Ishikawa (cell line): Measurements from ENCODE around the gene CACNB2.

Source experiments
- RAD21 ChIP-seq: IDR thresholded peaks from 2 replicates; pipeline ENCODE4 v1.6.1; 2012; ENCODE audit warnings: low read depth
- TAF1 ChIP-seq: IDR thresholded peaks from 2 replicates; pipeline ENCODE4 v1.6.1; 2012; ENCODE audit warnings: low read depth, mild to moderate bottlenecking
- TCF12 ChIP-seq: IDR thresholded peaks from 2 replicates; pipeline ENCODE4 v1.6.1; 2012; ENCODE audit warnings: low read depth
- YY1 ChIP-seq: IDR thresholded peaks from 2 replicates; pipeline ENCODE4 v1.6.1; 2012; ENCODE audit warnings: low read depth

- TF ChIP-seq YY1 (no peak), TAF1 (no peak), TCF12 (no peak), RAD21 (no peak)
These were observed 73.0 kb downstream of the CACNB2 start for GRCh38 chr10:18213271-18213670.
